GM19463 (cell line): ENCODE measurements around the gene KLHDC9.

ENCODE experiments used
- ATAC-seq: cut with Tn5 transposase; IDR thresholded peaks from one replicate; pipeline ENCODE4 v1.9.1; 2021; ENCODE audit warnings: mild to moderate bottlenecking, moderate library complexity; ENCODE audit not compliant: unreplicated experiment

KLHDC9 gene

DNA sequence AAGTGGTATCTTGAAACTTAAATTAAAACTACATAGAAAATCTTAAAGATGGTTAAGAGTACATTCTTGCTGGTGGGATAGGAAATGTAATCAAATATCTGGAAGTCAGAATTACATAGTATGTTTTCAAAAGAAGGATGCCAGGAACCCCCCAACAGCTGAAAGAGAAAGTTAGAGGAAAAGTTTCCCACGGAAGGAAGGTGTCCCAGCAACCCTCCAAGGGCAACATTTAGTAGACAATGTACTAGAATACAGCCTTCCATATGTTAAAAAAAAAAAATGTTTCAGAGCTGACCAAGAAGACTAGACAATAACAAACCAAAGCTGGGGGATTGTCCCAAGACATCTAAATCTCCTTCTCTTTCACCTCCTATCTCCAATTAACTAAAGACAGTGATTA lies 32.1 kb downstream of the KLHDC9 start:
- no peak for ATAC-seq

DNA sequence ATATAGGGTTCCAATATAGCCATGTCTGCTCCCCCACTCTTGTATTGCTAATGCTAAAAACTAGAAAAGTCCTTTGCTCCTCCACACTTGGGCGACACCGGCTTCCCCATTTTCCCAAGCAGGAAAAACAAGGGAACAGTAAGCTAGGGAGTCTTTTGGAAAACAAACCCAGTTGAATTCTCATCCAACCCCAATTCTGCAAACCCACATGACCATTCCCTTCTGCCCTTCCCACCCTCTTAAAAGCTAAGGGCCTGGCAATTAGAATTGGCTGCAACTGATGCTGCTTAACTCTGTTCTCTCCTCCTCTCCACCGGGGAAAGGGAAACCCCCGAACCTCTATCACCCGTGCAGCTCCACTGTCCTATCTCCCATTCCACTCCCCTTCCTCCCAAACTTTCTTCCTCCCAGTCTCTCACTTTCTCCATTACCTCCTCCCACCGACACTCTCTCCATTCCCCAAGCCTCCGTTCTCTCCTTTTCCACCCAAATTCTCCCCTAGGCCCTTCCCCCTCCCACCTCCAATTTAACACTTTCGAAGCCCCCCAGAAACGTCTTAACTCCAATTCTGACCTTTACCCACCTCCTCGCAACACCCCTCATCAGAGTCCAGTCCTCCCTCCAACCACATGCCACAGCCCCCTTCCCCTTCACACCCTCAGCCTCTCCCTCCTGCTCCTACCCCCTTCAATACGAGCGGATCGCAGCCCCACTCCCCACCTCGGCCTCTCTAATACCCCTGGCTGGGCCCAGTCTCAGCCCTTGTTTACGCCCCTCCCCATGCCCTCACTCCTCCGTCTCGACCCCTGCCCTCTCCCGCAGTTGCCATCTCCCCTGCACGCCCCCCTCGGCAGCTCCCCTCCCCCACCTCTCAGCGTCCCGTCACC lies 33.6 kb downstream of the KLHDC9 start:
- ATAC-seq, result no peak

DNA sequence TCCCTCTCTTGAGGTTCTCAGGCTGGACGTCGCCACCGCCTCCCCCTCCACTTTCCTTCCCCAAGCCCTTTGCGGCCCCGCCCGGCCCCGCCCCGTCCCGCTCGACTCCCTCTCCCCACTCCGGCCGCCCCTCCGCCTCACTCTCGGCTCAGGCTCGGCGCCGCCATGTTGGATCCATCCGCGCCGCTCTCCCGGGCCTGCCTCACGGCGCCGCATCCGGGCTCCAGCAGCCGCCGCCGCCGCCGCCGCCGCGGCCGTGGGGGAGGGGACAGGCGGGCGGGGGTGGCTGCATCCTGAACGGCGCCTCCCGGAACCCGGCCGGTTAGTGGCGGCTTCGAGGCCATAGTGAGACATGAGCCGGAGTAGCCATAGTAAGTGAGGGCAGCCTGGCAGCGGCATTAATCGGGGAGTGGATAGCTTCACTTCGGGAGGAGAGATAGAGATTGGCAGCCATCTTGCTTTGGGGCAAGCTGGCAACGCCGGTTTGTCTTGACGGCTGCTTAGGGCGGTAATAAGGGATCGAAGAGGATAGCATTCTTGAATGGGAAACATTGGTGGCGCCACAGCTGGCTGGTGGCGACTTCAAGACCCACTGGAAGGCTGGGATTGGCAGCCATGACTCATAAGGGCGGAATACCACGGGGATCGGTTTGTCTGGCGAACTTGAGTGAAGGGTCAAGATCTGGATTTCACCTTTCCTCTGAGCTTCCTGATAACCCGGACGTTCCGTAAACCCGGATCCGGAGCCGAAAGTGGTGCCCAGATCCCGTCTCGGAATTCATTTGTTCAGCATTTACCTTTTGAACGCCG lies 34.5 kb downstream of the KLHDC9 start, which contains the start of gene DEDD:
TSS of gene DEDD (minus strand) at position 258 of the 810 bp plus-strand sequence. CDS start 8,205 bp downstream, outside the sequence.
- ATAC-seq, result peak; percentile 94

DNA sequence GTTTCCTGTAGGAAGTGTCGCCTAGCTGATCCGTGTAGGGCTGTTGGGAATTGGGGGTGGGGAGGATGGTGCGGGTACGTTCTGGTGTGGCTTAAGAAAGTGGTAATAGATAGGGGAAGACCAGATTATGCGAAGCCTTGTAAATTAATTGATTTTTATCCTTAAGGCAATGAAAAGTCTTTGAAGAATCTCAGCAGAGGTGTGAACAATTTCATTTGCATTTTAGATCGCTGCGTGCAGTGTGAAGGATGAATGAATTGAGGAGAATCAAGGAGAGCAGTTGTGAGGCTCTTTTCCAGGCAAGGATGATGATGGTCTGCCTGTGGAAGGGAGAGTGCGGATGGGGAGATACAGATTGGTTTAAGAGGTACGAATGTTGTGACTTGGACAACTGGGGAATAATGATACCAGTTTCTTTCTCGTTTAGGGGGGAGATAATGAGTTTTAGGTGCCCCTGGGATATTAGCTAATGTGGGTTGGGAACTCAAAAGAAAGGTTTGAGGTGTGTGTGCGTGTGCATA lies 35.1 kb downstream of the KLHDC9 start:
- ATAC-seq, result no peak

DNA sequence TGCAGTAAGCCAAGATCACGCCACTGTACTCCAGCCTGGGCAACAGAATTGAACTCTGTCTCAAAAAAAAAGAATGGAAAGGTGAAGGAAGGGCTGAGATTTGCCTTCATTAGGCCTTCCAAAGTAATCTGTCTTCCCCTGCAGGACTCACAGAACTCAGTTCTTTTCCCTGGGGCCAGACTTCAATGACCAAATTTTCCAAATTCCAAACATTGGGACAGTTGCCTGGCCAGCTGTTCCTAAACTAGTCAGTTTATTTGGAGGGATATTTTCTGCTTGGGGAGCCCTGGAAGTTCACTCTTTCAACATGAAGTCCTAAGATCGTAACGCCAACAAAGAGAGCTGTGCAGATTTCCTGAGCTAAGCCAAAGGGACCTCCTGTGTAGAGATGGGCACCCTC lies 39.7 kb downstream of the KLHDC9 start:
- ATAC-seq, result no peak

DNA sequence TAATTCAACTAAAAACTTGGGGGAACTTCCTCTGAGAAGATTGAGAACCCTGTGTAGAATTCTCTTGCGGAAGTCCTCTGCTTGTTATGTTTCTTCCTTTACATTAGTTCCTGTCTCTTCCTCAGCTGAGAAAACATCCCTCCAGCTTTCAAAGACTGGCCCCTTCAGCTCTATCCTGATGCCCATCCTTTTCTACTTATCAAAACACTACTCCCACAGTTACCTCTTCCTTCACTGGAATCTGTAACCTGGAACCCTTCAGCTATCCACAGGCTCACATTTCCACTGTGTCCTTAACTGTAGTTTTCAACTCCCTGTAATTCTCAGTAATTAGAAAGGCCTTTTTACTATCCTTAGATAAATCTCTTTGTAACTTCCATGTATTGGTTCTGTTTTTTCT lies 40.3 kb downstream of the KLHDC9 start:
- no peak for ATAC-seq

DNA sequence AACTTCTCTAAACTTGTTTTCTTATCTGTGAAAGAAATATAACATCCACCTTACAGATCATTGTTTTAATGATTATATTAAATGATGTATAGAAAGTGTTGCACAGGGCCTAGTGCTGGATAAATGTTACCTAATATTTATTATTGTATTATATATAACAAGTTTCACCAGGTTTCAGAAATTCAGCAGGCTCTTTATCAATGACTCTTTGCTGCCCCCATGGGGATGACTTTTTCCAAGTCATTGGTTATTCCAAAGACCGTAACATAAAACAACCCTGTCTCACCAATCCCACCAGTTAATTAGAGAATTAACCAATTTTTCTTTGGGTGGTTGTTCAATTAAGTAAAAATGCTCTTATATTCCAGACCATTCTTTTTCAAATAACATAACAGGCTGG lies 41.6 kb downstream of the KLHDC9 start:
- no peak for ATAC-seq

DNA sequence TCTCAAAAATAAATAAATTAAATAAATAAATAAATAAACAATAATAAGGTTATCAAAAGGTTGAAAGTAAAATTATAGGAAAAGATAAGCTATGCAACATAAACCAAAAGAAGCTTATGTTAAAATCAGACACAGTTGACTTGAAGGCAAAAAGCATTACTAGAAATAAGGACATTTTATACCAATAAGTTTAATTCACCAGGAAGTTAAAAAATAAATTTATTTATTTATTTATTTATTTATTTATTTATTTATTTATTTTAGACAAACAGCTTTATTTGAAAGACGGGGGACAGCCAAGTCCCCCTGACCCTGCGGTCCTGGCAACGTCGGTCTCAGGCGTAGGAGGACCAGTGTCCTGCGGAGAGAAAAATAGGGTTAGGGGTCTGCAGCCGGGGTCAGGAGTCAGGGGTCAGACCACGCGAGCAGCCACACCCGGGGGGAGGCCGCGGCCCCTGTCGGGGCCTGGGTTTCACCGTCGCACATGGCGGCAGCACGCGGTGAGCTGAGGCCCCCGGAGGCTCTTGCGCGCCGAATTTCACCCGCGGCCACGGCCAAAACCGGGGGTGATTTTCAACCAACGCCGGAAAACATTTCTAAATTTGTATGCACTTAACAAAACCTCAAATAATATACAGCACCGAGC lies 42.7 kb downstream of the KLHDC9 start:
- ATAC-seq, result no peak

DNA sequence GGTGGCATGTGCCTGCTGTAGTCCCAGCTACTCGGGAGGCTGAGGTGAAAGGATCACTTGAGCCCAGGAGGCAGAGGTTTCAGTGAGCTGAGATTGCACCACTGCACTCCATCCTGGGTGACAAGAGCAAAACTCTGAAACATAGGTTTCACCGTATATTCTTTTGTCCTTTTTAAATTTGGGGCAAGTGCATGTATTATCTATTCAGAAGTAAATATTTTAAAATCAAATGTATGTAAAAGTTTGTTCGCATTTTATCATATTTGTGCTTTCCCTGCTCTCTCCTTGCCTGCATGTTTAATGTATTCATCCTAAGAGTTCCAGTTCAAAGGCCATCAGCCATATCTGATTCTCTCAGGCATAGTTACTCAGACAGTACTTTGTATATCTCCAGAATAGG lies 47.7 kb downstream of the KLHDC9 start:
- ATAC-seq, result no peak
